ENCODE measurements around the gene GCM1. TPM values are rescaled to one million over a fixed set of nuclear protein-coding genes. Genes with fewer than 3 reads are reported as not detected.

Gene GCM1
- total and polyA plus RNA-seq, 9 of the 15 experiments (the other 6 are each of a cell fraction or from before 2014, with no cell fraction given) = not detected

- ChIA-PET CTCF (ENCODE audit: low intra/inter-chr PET ratio) (no interaction called here), POLR2A (no interaction called here)
- in situ Hi-C loops (cut with MboI) = no loop called here
- TF ChIP-seq ZNF75A (CRISPR knock-in tag; IDR thresholded peaks at IDR 0.05) (no peak), MLLT1 (IDR thresholded peaks at IDR 0.05) (no peak), RBM17 (IDR thresholded peaks at IDR 0.05; ENCODE audit: borderline replicate concordance, low read depth, low read length) (no peak), GTF2E2 (tag; IDR thresholded peaks at IDR 0.05) (no peak), ZNF12 (CRISPR knock-in tag; IDR thresholded peaks at IDR 0.05) (no peak), RERE (CRISPR knock-in tag; IDR thresholded peaks at IDR 0.05; ENCODE audit: borderline replicate concordance) (no peak), TCF7 (IDR thresholded peaks at IDR 0.05; ENCODE audit: borderline replicate concordance) (no peak), TAF1 (IDR thresholded peaks at IDR 0.05; ENCODE audit: control insufficient read depth, extremely low read depth, insufficient read depth, low read length, severe bottlenecking) (no peak), NCOA6 (IDR thresholded peaks at IDR 0.05) (no peak), ZNF133 (CRISPR knock-in tag; IDR thresholded peaks at IDR 0.05) (no peak), ZNF3 (CRISPR knock-in tag; IDR thresholded peaks at IDR 0.05) (no peak), ZNF41 (CRISPR knock-in tag; conservative IDR thresholded peaks at IDR 0.05) (no peak)
- TF ChIP-seq, protein P1, sequence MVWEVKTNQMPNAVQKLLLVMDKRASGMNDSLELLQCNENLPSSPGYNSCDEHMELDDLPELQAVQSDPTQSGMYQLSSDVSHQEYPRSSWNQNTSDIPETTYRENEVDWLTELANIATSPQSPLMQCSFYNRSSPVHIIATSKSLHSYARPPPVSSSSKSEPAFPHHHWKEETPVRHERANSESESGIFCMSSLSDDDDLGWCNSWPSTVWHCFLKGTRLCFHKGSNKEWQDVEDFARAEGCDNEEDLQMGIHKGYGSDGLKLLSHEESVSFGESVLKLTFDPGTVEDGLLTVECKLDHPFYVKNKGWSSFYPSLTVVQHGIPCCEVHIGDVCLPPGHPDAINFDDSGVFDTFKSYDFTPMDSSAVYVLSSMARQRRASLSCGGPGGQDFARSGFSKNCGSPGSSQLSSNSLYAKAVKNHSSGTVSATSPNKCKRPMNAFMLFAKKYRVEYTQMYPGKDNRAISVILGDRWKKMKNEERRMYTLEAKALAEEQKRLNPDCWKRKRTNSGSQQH (CRISPR knock-in tag; IDR thresholded peaks at IDR 0.05) = no peak
- TF ChIP-seq, protein P2, sequence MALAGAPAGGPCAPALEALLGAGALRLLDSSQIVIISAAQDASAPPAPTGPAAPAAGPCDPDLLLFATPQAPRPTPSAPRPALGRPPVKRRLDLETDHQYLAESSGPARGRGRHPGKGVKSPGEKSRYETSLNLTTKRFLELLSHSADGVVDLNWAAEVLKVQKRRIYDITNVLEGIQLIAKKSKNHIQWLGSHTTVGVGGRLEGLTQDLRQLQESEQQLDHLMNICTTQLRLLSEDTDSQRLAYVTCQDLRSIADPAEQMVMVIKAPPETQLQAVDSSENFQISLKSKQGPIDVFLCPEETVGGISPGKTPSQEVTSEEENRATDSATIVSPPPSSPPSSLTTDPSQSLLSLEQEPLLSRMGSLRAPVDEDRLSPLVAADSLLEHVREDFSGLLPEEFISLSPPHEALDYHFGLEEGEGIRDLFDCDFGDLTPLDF (CRISPR knock-in tag; IDR thresholded peaks at IDR 0.05) = no peak
- ATAC-seq = no peak
- Histone ChIP-seq H3K9ac (ENCODE audit: insufficient read depth in 1 of 2, low read depth in 2 of 2, low read length in 2 of 2) (no peak overlapping the region), H2AFZ (ENCODE audit: low read depth, low read length) (no peak overlapping the region), H3K27ac (ENCODE audit: extremely low read depth, low read depth, low read length) (no peak overlapping the region), H3K4me1 (replicated peaks in 1 of 2; ENCODE audit: control insufficient read depth in 2 of 2, insufficient read depth in 2 of 2, low read length in 2 of 2) (no peaks in the 10 kb centered on the region), H3K27me3 (ENCODE audit: control insufficient read depth in 2 of 2, insufficient read depth in 2 of 2, low read length in 2 of 2) (peaks cover 2 to 13% of the 10 kb centered on the region in 2 experiments; a peak in 1 of 5 replicates), H3K4me2 (ENCODE audit: insufficient read depth, low read length) (no peak overlapping the region), H3K36me3 (ENCODE audit: control insufficient read depth, insufficient read depth, low read length) (no peaks in the 10 kb centered on the region), H3K9me1 (ENCODE audit: control insufficient read depth, insufficient read depth, low read length) (no peaks in the 10 kb centered on the region), H3K4me3 (no peak overlapping the region), H3K9me3 (replicated peaks; ENCODE audit: control insufficient read depth, insufficient read depth, low read depth, low read length) (no peaks in the 10 kb centered on the region), H4K20me1 (replicated peaks; ENCODE audit: control insufficient read depth, insufficient read depth, low read length) (no peaks in the 10 kb centered on the region), H3K79me2 (ENCODE audit: control insufficient read depth, insufficient read depth, low read length) (no peaks in the 10 kb centered on the region)
- no peak for DNase-seq (ENCODE audit: extremely low read depth in 1 of 4, low spot score in 3 of 4)
- no TSS peak for BruUV-seq (replicated peaks)
- intact Hi-C loops (cut with micrococcal nuclease) = no loop called here
- FAIRE-seq = no peak
- WGBS (ENCODE audit: insufficient coverage, low coverage, missing lambda C conversion rate) = 0% methylated on average over 1 of the region's 1 CpG
Observed at GRCh38 chr6:53115113-53115512, 33.5 kb downstream of the GCM1 start.
